HT-29 (cell line): ENCODE data around the gene MLX. TPM values are rescaled to one million over a fixed set of nuclear protein-coding genes. Genes with fewer than 3 reads are reported as not detected.
A peak's percentile ranks its signal among the peaks of the same experiment; 100 is the strongest.
"Not testable (repeated sequence)": the region's sequence is repeated elsewhere in the genome, so short reads cannot be mapped to it uniquely, and the experiment has no call there.

Experiments used
- DNase-seq: peaks from one replicate; pipeline ENCODE4 v3.0.0-alpha.2; 2015; ENCODE audit warnings: low spot score
- total RNA-seq: library from RNA; depleted of rRNA; stranded (reverse); fragments of >200 nt; shearing (Covaris generic); gene quantifications from 2 replicates; pipeline ENCODE4 v1.2.3, GENCODE V29; 2014; rRNA removed

MLX gene
- total RNA-seq, 1 experiment from 2014 or later = 63.1 TPM

DNA sequence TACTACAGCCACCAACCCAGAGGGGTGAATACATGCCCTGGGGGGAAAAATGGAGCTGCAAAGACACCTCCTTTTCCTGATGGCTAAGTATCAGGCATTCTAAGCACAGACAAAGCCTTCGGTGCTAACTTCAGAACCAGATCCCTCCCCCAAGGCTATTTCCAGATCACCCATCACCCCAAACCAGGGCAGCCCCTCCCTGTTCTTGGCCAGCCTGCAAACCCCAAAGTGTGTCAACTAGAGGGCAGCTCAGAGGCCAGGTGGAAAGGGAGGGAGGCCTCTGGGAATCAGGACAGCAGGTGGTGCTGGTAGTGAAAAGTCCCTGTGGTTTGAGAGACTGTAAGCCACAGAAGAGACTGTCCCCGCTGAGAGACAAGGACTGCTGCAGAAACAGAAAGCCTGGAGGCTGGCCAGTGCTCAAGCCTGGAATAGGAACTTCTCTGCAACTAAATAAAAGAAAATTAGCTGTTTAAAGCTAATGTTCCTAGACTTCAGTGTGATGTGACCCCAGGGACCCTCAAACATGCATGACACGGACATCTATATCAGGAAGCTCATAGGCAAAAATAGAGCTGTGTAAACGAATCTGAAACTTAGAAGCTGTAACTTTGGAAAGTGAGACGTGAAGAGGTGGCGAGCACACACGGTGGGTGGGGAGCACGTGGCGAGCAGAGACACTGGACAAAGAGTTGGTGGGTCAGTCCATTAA, 51.7 kb downstream of the MLX start:
- peak; percentile 81 for DNase-seq

DNA sequence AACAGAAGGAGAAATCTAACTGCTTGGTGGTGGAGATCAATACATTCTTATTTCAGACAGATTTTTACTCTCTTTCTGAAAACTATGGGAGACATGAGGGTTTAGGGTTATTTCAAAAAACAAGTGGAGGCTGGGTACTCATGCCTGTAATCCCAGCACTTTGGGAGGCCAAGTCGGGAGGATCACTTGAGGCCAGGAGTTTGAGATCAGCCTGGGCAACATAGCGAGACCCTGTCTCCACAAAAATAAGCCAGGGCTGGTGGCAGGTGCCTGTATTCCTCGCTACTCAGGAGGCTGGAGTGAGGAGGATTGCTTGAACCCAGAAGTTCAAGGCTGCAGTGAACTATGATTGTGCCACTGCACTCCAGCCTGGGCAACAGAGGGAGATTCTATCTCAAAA, 55.1 kb downstream of the MLX start:
- DNase-seq = not testable (repeated sequence)

Other genes with a start within 250 kb of the MLX start
- 30.9 and 38.0 TPM in 2 replicates for gene STAT3, start 178.7 kb upstream of the MLX start, total RNA-seq
- 48.7 and 56.6 TPM in 2 replicates for gene CAVIN1, start 143.8 kb upstream of the MLX start, total RNA-seq
- 35.0 and 38.4 TPM in 2 replicates for gene ATP6V0A1, start 108.2 kb upstream of the MLX start, total RNA-seq
- gene NAGLU, start 30.9 kb upstream of the MLX start, total RNA-seq = 54.9 and 65.5 TPM in 2 replicates
- 0.91 and 1.7 TPM in 2 replicates for gene HSD17B1, start 14.2 kb upstream of the MLX start, total RNA-seq
- 82.1 and 103 TPM in 2 replicates for gene COASY, start 5.0 kb upstream of the MLX start, total RNA-seq
- gene PSMC3IP, start 10.6 kb downstream of the MLX start, total RNA-seq = 12.4 and 16.0 TPM in 2 replicates
- gene RETREG3, start 42.3 kb downstream of the MLX start, total RNA-seq = 38.1 and 44.7 TPM in 2 replicates
- 123 and 127 TPM in 2 replicates for gene TUBG1, start 42.6 kb downstream of the MLX start, total RNA-seq
- 7.4 and 8.7 TPM in 2 replicates for gene TUBG2, start 92.2 kb downstream of the MLX start, total RNA-seq
- gene PLEKHH3, start 109.9 kb downstream of the MLX start, total RNA-seq = 34.2 and 49.4 TPM in 2 replicates
- gene CCR10, start 114.7 kb downstream of the MLX start, total RNA-seq = not detected in 2 replicates
- gene CNTNAP1, start 115.4 kb downstream of the MLX start, total RNA-seq = 0.08 and 0.23 TPM in 2 replicates
- gene EZH1, start 177.9 kb downstream of the MLX start, total RNA-seq = 11.8 and 12.2 TPM in 2 replicates
- gene RAMP2, start 194.1 kb downstream of the MLX start, total RNA-seq = not detected in 2 replicates
- gene VPS25, start 206.3 kb downstream of the MLX start, total RNA-seq = 76.1 and 84.4 TPM in 2 replicates
- gene WNK4, start 213.5 kb downstream of the MLX start, total RNA-seq = 7.8 and 8.6 TPM in 2 replicates
- 82.9 and 86.2 TPM in 2 replicates for gene COA3, start 231.6 kb downstream of the MLX start, total RNA-seq
- 0.13 and 0.66 TPM in 2 replicates for gene CNTD1, start 231.8 kb downstream of the MLX start, total RNA-seq